ENCODE data around the gene BAIAP2. TPM values are rescaled to one million over a fixed set of nuclear protein-coding genes. Genes with fewer than 3 reads are reported as not detected.
"Not testable (repeated sequence)": the region's sequence is repeated elsewhere in the genome, so short reads cannot be mapped to it uniquely, and the experiment has no call there.

BAIAP2 gene
- total RNA-seq, 1 donor from 2014 or later, result 119 TPM

DNA sequence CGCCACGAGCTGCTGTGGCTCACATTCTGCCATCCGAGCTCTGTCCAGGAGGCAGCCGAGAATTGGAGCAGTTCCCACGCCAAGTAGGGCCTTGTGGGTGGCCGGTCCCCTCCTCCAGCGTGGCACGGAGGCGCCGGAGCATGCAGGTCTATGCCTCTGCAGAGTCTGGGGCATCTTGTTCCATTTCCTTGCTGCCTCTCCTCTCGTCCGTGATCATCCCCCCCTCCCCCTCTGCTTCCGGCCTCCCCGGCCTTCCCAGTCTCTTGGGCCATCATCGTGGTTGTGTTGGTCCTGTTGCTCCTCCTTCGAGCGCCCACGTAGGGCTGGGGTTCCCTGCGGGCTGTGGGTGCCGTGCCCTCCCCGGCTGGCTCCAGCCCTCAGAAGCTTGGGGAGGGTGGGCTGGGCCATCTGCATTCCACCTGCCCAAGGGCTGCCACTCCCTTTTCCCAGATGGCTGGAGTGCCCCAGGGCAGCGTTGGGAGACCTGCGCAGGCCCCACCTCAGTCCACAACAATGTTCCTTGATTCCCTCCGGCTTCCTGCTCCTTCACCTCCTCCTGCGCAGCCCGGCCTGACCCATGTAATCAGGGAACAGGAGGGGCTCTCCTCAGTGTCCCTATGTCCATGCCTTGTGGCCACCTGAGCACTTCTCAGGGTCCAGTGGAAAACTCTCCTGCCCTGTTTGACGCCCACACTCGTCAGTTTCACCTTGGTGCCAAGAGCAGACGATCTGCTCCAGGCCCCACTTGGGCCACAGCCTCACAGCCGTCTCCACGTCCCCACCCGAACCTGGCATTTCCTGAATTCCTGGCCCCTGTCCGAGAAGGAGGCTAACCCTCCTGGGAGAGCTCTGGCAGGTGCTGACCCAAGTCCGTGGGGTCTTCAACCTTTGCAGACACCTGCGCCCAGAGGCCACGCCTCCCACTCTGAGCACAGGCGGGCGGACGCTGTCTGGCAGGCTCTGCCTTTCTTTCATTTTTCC, 37.1 kb downstream of the BAIAP2 start:
- Histone ChIP-seq H3K4me3 (no peak overlapping the region), H3K27ac (peak overlapping the region; percentile 83), H3K27me3 (ENCODE audit: low read depth) (no peaks in the 10 kb centered on the region), H3K9me3 (no peaks in the 10 kb centered on the region), H3K4me1 (peaks cover 25% of the 10 kb centered on the region), H3K36me3 (peaks cover 18% of the 10 kb centered on the region)
- TF ChIP-seq, protein P1, sequence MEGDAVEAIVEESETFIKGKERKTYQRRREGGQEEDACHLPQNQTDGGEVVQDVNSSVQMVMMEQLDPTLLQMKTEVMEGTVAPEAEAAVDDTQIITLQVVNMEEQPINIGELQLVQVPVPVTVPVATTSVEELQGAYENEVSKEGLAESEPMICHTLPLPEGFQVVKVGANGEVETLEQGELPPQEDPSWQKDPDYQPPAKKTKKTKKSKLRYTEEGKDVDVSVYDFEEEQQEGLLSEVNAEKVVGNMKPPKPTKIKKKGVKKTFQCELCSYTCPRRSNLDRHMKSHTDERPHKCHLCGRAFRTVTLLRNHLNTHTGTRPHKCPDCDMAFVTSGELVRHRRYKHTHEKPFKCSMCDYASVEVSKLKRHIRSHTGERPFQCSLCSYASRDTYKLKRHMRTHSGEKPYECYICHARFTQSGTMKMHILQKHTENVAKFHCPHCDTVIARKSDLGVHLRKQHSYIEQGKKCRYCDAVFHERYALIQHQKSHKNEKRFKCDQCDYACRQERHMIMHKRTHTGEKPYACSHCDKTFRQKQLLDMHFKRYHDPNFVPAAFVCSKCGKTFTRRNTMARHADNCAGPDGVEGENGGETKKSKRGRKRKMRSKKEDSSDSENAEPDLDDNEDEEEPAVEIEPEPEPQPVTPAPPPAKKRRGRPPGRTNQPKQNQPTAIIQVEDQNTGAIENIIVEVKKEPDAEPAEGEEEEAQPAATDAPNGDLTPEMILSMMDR (IDR thresholded peaks at IDR 0.05), result no peak
- intact Hi-C loops (cut with DNase I), result no loop called here
- peak; percentile 86 for DNase-seq
- peak; percentile 89 to 91 for ATAC-seq

DNA sequence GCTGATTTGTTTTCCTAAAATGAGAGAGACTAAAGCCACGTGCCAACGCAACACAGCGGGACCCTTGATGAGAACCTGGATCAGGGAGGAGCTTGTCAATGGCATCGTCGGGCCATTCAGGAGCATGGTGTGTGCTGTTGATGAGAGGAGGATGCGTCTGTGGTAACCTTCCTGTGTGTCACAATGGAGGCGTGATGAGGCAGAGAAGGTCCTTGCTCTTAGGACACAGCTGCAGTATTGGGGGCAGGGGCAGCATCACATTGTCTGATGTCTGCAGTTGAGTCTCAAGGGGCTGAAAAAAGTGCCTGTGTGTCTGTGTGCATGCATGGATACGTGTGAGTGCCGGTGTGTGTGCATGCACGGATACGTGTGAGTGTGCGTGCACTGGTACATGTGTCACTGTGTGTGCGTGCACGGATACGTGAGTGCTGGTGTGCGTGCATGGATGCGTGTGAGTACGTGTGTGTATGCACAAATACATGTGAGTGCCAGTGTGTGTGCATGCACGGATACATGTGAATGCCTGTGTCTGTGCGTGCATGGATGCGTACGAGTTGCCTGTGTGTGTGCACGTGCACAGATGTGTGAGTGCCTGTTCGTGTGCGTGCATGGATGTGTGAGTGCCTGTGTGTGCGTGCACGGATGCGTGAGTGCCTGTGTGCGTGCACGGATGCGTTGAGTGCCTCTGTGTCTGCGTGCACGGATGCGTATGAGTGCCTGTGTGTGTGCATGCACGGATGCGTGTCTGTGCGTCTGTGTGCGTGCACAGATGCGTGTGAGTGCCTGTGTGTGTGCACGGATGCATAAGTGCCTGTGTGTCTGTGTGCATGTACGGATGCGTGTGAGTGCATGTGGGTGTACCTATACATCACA, 39.3 kb downstream of the BAIAP2 start:
- TF ChIP-seq, protein P1 (IDR thresholded peaks at IDR 0.05), result no peak
- intact Hi-C loops (cut with DNase I), result no loop called here
- DNase-seq (no peak), ATAC-seq (no peak)
- H3K27me3 ChIP-seq (ENCODE audit: low read depth), result no peaks in the 10 kb centered on the region
- H3K4me1 ChIP-seq, result peaks cover 25% of the 10 kb centered on the region
- H3K27ac ChIP-seq, result peak overlapping the region; percentile 83
- H3K36me3 ChIP-seq, result peaks cover 11% of the 10 kb centered on the region
- no peaks in the 10 kb centered on the region for H3K9me3 ChIP-seq
- H3K4me3 ChIP-seq, result no peak overlapping the region

DNA sequence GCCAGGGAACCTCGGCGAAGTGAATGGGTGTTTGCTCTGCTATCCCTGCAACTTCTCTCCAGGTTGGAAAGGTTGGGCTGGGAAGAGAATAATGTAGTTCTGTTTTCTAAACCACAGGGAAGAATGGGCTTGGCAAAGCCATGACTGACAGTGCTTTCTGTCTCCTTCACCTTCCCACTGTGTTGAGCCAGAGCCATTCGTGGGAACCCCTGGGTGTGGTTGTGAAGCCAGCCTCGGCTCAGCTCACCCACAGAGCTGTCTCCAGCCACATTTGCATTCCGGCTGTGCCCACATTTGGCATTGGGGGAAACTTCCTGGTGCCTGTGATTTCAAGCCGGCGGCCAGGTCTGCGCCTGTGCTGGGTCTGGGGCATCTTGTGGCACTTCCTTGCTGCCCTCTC, 39.9 kb downstream of the BAIAP2 start:
- TF ChIP-seq, protein P1 (IDR thresholded peaks at IDR 0.05), result no peak
- ATAC-seq, result no peak
- Histone ChIP-seq H3K4me1 (peaks cover 25% of the 10 kb centered on the region), H3K4me3 (no peak overlapping the region), H3K27ac (no peak overlapping the region), H3K9me3 (no peaks in the 10 kb centered on the region), H3K27me3 (ENCODE audit: low read depth) (no peaks in the 10 kb centered on the region), H3K36me3 (peaks cover 17% of the 10 kb centered on the region)
- intact Hi-C loops (cut with DNase I), result no loop called here
- DNase-seq, result no peak

DNA sequence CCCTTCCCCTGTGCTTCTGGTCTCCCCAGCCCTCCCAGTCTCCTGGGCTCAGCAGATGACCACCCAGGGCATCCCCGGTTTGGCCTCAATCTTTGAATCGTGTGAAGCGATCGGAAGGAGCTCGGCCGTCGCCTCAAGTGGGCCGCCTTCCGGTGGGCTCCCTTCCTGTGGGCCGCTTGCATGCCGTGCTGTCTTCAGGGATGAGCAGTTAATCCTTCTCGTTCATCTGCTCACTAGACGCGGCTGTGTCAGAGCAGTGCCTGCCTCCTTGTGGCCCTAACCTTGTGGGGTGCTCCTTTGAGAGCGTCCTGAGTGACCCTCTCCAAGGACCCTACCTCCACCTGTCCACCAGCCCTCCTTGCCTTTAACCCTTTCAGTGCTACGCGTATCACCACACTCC, 40.4 kb downstream of the BAIAP2 start:
- no peak overlapping the region for H3K4me3 ChIP-seq
- peaks cover 23% of the 10 kb centered on the region for H3K4me1 ChIP-seq
- no peak for ATAC-seq
- H3K36me3 ChIP-seq, result peaks cover 22% of the 10 kb centered on the region
- intact Hi-C loops (cut with DNase I), result no loop called here
- no peaks in the 10 kb centered on the region for H3K9me3 ChIP-seq
- H3K27ac ChIP-seq, result no peak overlapping the region
- no peak for DNase-seq
- TF ChIP-seq, protein P1 (IDR thresholded peaks at IDR 0.05), result no peak
- no peaks in the 10 kb centered on the region for H3K27me3 ChIP-seq (ENCODE audit: low read depth)

DNA sequence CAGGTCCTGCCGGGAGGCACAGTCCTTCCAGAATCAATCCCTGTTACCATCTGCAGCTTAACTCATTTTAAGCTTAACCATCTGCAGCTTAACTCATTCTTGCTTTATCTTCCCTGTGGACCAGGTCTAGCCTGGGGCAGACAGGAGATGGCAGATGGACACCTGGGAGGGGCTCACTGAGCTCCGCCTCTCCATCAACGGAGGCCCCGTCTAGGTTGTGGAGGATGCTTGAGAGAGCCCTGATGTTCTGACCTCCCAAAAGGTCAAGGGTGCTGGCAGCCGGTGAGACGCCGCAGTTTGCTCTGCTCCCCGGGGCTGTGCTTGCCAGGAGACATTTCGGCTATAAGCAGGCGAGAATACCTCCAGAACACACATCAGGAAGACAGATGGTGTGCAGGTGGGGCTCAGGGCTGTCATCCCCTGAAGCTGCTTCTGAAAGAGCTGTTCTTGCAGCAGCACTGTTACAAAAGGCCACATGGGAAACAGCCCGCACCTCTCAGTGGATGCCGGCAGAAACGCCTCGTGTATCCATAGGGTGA, 41.3 kb downstream of the BAIAP2 start:
- Histone ChIP-seq H3K9me3 (no peaks in the 10 kb centered on the region), H3K36me3 (peaks cover 24% of the 10 kb centered on the region), H3K27me3 (ENCODE audit: low read depth) (no peaks in the 10 kb centered on the region), H3K4me3 (no peak overlapping the region), H3K4me1 (peaks cover 18% of the 10 kb centered on the region), H3K27ac (no peak overlapping the region)
- ATAC-seq (no peak), DNase-seq (no peak)
- TF ChIP-seq, protein P1 (IDR thresholded peaks at IDR 0.05), result no peak
- intact Hi-C loops (cut with DNase I), result no loop called here

DNA sequence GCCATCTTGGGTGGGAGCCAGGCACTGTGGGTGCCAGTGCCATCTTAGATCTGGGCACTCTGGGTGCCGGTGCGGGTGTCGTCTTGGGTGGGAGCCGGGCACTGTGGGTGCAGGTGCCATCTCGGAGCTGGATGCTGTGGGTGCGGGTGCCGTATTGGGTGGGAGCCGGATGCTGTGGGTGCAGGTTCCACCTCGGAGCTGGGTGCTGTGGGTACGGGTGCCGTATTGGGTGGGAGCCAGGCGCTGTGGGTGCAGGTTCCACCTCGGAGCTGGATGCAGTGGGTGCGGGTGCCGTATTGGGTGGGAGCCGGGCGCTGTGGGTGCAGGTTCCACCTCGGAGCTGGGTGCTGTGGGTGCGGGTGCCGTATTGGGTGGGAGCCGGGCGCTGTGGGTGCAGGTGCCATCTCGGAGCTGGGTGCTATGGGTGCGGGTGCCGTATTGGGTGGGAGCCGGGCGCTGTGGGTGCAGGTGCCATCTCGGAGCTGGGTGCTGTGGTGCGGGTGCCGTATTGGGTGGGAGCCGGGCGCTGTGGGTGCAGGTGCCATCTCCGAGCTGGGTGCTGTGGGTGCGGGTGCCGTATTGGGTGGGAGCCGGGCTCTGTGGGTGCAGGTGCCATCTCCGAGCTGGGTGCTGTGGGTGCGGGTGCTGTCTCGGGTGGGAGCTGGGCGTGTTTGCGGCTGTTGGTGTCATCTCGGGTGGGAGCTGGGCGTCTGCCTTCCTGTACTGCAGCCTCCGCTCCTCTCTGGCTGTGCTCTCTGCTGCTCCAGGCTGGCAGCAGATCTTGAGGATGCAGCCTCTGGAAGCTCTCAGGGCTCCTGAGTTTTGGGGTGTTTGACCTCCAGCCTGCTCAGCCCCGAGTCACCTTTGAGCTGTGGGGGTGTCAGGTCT, 43.3 kb downstream of the BAIAP2 start:
- H3K27ac ChIP-seq; H3K9me3 ChIP-seq; H3K4me3 ChIP-seq; intact Hi-C loops (cut with DNase I); H3K27me3 ChIP-seq (ENCODE audit: low read depth); ATAC-seq; DNase-seq: not testable (repeated sequence)
- peaks cover 25% of the 10 kb centered on the region for H3K4me1 ChIP-seq
- H3K36me3 ChIP-seq, result peaks cover 28% of the 10 kb centered on the region

Measured in lower lobe of right lung (tissue), 2 donors.